NB4 (cell line): Measurements from ENCODE around the gene PSMB9.

Experiments used
- DNase-seq: peaks from one replicate; pipeline ENCODE4 v3.0.0; 2010; ENCODE audit warnings: low read depth
- H3K4me3 ChIP-seq: one replicate; pipeline ENCODE4 v1.5.1; 2011; ENCODE audit warnings: mild to moderate bottlenecking, low read depth, low read length, moderate library complexity
- CTCF ChIP-seq: IDR thresholded peaks from one replicate; pipeline ENCODE4 v1.5.1; 2012; ENCODE audit warnings: low read depth, low read length
- MAX ChIP-seq: IDR thresholded peaks from 2 replicates; pipeline ENCODE4 v1.6.1; 2011; ENCODE audit warnings: low read depth, low read length
- MYC ChIP-seq: IDR thresholded peaks from 2 replicates; pipeline ENCODE4 v1.6.1; 2011; ENCODE audit warnings: low read depth, low read length
- POLR2A ChIP-seq: IDR thresholded peaks from 2 replicates; pipeline ENCODE4 v1.6.1; 2011; ENCODE audit warnings: mild to moderate bottlenecking; ENCODE audit not compliant: insufficient read length; ENCODE audit errors: extremely low read depth

The PSMB9 gene

GRCh38 chr6:32816746-32817204 lies 37.2 kb upstream of the PSMB9 start, which contains the start of gene HLA-DOB:
TSS of gene HLA-DOB (minus strand) at chr6:32817002. CDS start at chr6:32816951, 51 bp downstream.
- no peak within 1 kb of the TSS for H3K4me3 ChIP-seq
- DNase-seq: no peak
- TF ChIP-seq POLR2A: no peak
- TF ChIP-seq MAX: no peak
- TF ChIP-seq MYC: no peak
- TF ChIP-seq CTCF: no peak

GRCh38 chr6:32818867-32819266 lies 35.1 kb upstream of the PSMB9 start:
- no peak overlapping the region for H3K4me3 ChIP-seq
- TF ChIP-seq POLR2A (no peak), MAX (no peak), CTCF (no peak), MYC (no peak)
- no peak for DNase-seq

GRCh38 chr6:32819729-32820128 lies 34.3 kb upstream of the PSMB9 start:
- peak; percentile 34 for DNase-seq
- H3K4me3 ChIP-seq: no peak overlapping the region
- TF ChIP-seq MAX (no peak), POLR2A (no peak), MYC (no peak), CTCF (no peak)

GRCh38 chr6:32825966-32826365 lies 28.0 kb upstream of the PSMB9 start:
- H3K4me3 ChIP-seq: no peak overlapping the region
- peak; percentile 29 for DNase-seq
- TF ChIP-seq MAX: no peak
- TF ChIP-seq MYC: no peak
- TF ChIP-seq POLR2A: no peak
- peak; percentile 10 for TF ChIP-seq CTCF

GRCh38 chr6:32827025-32827424 lies 27.0 kb upstream of the PSMB9 start:
- no peak overlapping the region for H3K4me3 ChIP-seq
- TF ChIP-seq POLR2A: no peak
- no peak for TF ChIP-seq MAX
- TF ChIP-seq CTCF: no peak
- no peak for TF ChIP-seq MYC
- DNase-seq: no peak

GRCh38 chr6:32829495-32829894 lies 24.5 kb upstream of the PSMB9 start:
- no peak for TF ChIP-seq CTCF
- TF ChIP-seq MYC: no peak
- no peak for TF ChIP-seq MAX
- no peak for TF ChIP-seq POLR2A
- no peak for DNase-seq
- H3K4me3 ChIP-seq: no peak overlapping the region
